H9 (cell line): Measurements from ENCODE around the gene IL1R2. TPM values are rescaled to one million over a fixed set of nuclear protein-coding genes. Genes with fewer than 3 reads are reported as not detected.

Experiments
- DNase-seq: peaks from one replicate; pipeline ENCODE4 v3.0.0-alpha.2; 2017
- H2AFZ ChIP-seq: one replicate; pipeline ENCODE4 v1.6.1; 2013; ENCODE audit warnings: mild to moderate bottlenecking, low read length, control low read depth, moderate library complexity
- H2AK5ac ChIP-seq: 2 replicates; pipeline ENCODE4 v1.6.1; 2013; ENCODE audit warnings: low read length, control low read depth, mixed read lengths; ENCODE audit not compliant: insufficient read length
- H2BK120ac ChIP-seq: one replicate; pipeline ENCODE4 v1.6.1; 2013; ENCODE audit warnings: low read depth, mild to moderate bottlenecking, low read length, control low read depth, inconsistent platforms; ENCODE audit not compliant: poor library complexity, severe bottlenecking
- H2BK12ac ChIP-seq: 2 replicates; pipeline ENCODE4 v1.6.1; 2013; ENCODE audit warnings: low read length, control low read depth, mixed read lengths, low read depth; ENCODE audit not compliant: insufficient read length
- H2BK15ac ChIP-seq: 2 replicates; pipeline ENCODE4 v1.6.1; 2013; ENCODE audit warnings: low read depth, low read length, control low read depth
- H2BK20ac ChIP-seq: one replicate; pipeline ENCODE4 v1.6.1; 2013; ENCODE audit warnings: low read depth, mild to moderate bottlenecking, low read length, control low read depth, inconsistent platforms; ENCODE audit not compliant: poor library complexity, severe bottlenecking
- H2BK5ac ChIP-seq: 2 replicates; pipeline ENCODE4 v1.6.1; 2013; ENCODE audit warnings: low read length, control low read depth, mixed read lengths; ENCODE audit not compliant: insufficient read length
- H3K14ac ChIP-seq: 2 replicates; pipeline ENCODE4 v1.6.1; 2013; ENCODE audit warnings: low read length, control low read depth; ENCODE audit not compliant: insufficient read depth
- H3K18ac ChIP-seq: 2 replicates; pipeline ENCODE4 v1.6.1; 2013; ENCODE audit warnings: low read depth, mild to moderate bottlenecking, mixed read lengths, low read length, control low read depth; ENCODE audit not compliant: insufficient read length
- H3K23ac ChIP-seq: 2 replicates; pipeline ENCODE4 v1.6.1; 2013; ENCODE audit warnings: low read length, control low read depth, mixed read lengths, low read depth; ENCODE audit not compliant: insufficient read length
- H3K23me2 ChIP-seq: 2 replicates; pipeline ENCODE4 v1.6.1; 2013; ENCODE audit warnings: low read depth, mild to moderate bottlenecking, mixed read lengths, low read length, control low read depth; ENCODE audit not compliant: insufficient read length, poor library complexity, severe bottlenecking
- H3K27ac ChIP-seq: 2 replicates; pipeline ENCODE4 v1.5.1; 2013; ENCODE audit warnings: low read length, control low read depth, mixed read lengths, low read depth; ENCODE audit not compliant: insufficient read length
- H3K27me3 ChIP-seq: 2 replicates; pipeline ENCODE4 v1.6.1; 2013; ENCODE audit warnings: low read length, control low read depth, inconsistent platforms; ENCODE audit not compliant: insufficient read depth
- H3K4ac ChIP-seq: 2 replicates; pipeline ENCODE4 v1.6.1; 2013; ENCODE audit warnings: low read depth, mild to moderate bottlenecking, control low read depth, inconsistent platforms, low read length, moderate library complexity
- H3K4me1 ChIP-seq: 2 replicates; pipeline ENCODE4 v1.6.1; 2013; ENCODE audit warnings: low read length, control low read depth, inconsistent platforms; ENCODE audit not compliant: insufficient read depth
- H3K4me2 ChIP-seq: 2 replicates; pipeline ENCODE4 v1.6.1; 2013; ENCODE audit warnings: low read length, control low read depth, mixed read lengths; ENCODE audit not compliant: insufficient read length, insufficient read depth
- H3K56ac ChIP-seq: 2 replicates; pipeline ENCODE4 v1.6.1; 2013; ENCODE audit warnings: low read depth, mild to moderate bottlenecking, mixed read lengths, low read length, control low read depth; ENCODE audit not compliant: insufficient read length
- H3K79me1 ChIP-seq: 2 replicates; pipeline ENCODE4 v1.6.1; 2013; ENCODE audit warnings: low read depth, mild to moderate bottlenecking, moderate library complexity, low read length, control low read depth, inconsistent platforms; ENCODE audit not compliant: insufficient read depth, poor library complexity, severe bottlenecking
- H3K79me2 ChIP-seq: 2 replicates; pipeline ENCODE4 v1.6.1; 2013; ENCODE audit warnings: low read length, control low read depth, inconsistent platforms; ENCODE audit not compliant: insufficient read depth
- H3K9ac ChIP-seq: 2 replicates; pipeline ENCODE4 v1.6.1; 2013; ENCODE audit warnings: low read length, control low read depth, mixed read lengths; ENCODE audit not compliant: insufficient read length; ENCODE audit errors: extremely low read depth
- H3K9me3 ChIP-seq: one replicate; pipeline ENCODE4 v1.6.1; 2013; ENCODE audit warnings: low read depth, low read length, inconsistent platforms; ENCODE audit not compliant: control insufficient read depth
- H3T11ph ChIP-seq: one replicate; pipeline ENCODE4 v1.6.1; 2013; ENCODE audit warnings: mild to moderate bottlenecking, low read length, control low read depth, inconsistent platforms
- H4K20me1 ChIP-seq: one replicate; pipeline ENCODE4 v1.6.1; 2013; ENCODE audit not compliant: control insufficient read depth, insufficient read length, insufficient read depth
- H4K5ac ChIP-seq: 2 replicates; pipeline ENCODE4 v1.6.1; 2013; ENCODE audit warnings: low read depth, mild to moderate bottlenecking, mixed read lengths, low read length, control low read depth; ENCODE audit not compliant: insufficient read length
- H4K8ac ChIP-seq: replicated peaks from 2 replicates; pipeline ENCODE4 v1.6.1; 2013; ENCODE audit warnings: low read length, control low read depth, mixed read lengths, low read depth; ENCODE audit not compliant: insufficient read length
- H4K91ac ChIP-seq: 2 replicates; pipeline ENCODE4 v1.6.1; 2013; ENCODE audit warnings: low read depth, mild to moderate bottlenecking, moderate library complexity, mixed read lengths, low read length, control low read depth; ENCODE audit not compliant: insufficient read length
- H3K27ac Mint-ChIP-seq, 3 experiments: 2 replicates in 2 of 3; 3 replicates in 1 of 3; pipeline ENCODE4 v1.8.0; 2020 to 2021; ENCODE audit warnings: mixed read lengths in 3 of 3, mild to moderate bottlenecking in 1 of 3, moderate library complexity in 1 of 3
- H3K27me3 Mint-ChIP-seq: 2 replicates; pipeline ENCODE4 v1.8.0; 2021; ENCODE audit warnings: low read depth, mild to moderate bottlenecking, moderate library complexity, mixed read lengths
- H3K36me3 Mint-ChIP-seq, 3 experiments: 2 replicates in 2 of 3; 3 replicates in 1 of 3; pipeline ENCODE4 v1.8.0; 2020 to 2021; ENCODE audit warnings: low read depth in 3 of 3, mixed read lengths in 3 of 3; ENCODE audit not compliant: insufficient read depth in 1 of 3
- H3K4me1 Mint-ChIP-seq, 2 experiments: 2 replicates each; pipeline ENCODE4 v1.8.0; 2020; ENCODE audit warnings: mixed read lengths in 2 of 2
- H3K4me3 Mint-ChIP-seq, 2 experiments: 2 replicates in 1 of 2; 3 replicates in 1 of 2; pipeline ENCODE4 v1.8.0; 2020 to 2021; ENCODE audit warnings: mild to moderate bottlenecking in 2 of 2, mixed read lengths in 2 of 2, moderate library complexity in 1 of 2
- H3K9me3 Mint-ChIP-seq, 2 experiments: 2 replicates in 1 of 2; 3 replicates in 1 of 2; pipeline ENCODE4 v1.8.0; 2020; ENCODE audit warnings: mild to moderate bottlenecking in 2 of 2, mixed read lengths in 2 of 2, moderate library complexity in 1 of 2
- CTCF ChIP-seq: fragments of 200-600 bp; sonication (generic); conservative IDR thresholded peaks from 3 replicates; pipeline ENCODE4 v1.8.0; 2021; ENCODE audit warnings: antibody characterized with exemption, mild to moderate bottlenecking
- WGBS: extraction: QIAGEN DNeasy Blood & Tissue Kit; methylation state at CpG from one replicate; pipeline ENCODE4 v1.1.7; 2013; ENCODE audit warnings: missing lambda C conversion rate, low lambda C conversion rate, mixed read lengths; ENCODE audit not compliant: insufficient read length; ENCODE audit errors: extremely low coverage; 5-methylcytosine and 5-hydroxymethylcytosine counted together
- total RNA-seq: library from RNA; stranded (reverse); gene quantifications from 2 replicates; pipeline ENCODE4 v1.2.1, GENCODE V29; 2021

Gene IL1R2
- total RNA-seq, 1 experiment from 2014 or later: not detected

GRCh38 chr2:102072741-102073140 lies 81.0 kb downstream of the IL1R2 start:
- no peak overlapping the region for H4K5ac ChIP-seq
- H4K91ac ChIP-seq: no peak overlapping the region
- no peak overlapping the region for H3K4ac ChIP-seq
- no peaks in the 10 kb centered on the region for H3K23me2 ChIP-seq
- no peak overlapping the region for H3T11ph ChIP-seq
- no peak overlapping the region for H2BK12ac ChIP-seq
- H2BK5ac ChIP-seq: no peak overlapping the region
- H2AK5ac ChIP-seq: no peak overlapping the region
- no CpG with 5 or more reads among the region's 5 CpGs for WGBS
- Mint-ChIP-seq H3K27ac (no peak overlapping the region), H3K4me1 (peaks cover 3 to 5% of the 10 kb centered on the region in 2 experiments; a peak in 2 of 4 replicates), H3K9me3 (peaks cover 0 to 5% of the 10 kb centered on the region in 2 experiments; a peak in 2 of 5 replicates), H3K27me3 (no peaks in the 10 kb centered on the region; the same call in 1 of the 2 replicates), H3K36me3 (peaks cover 0 to 6% (median 2%) of the 10 kb centered on the region in 3 experiments; a peak in 3 of 7 replicates), H3K4me3 (no peak overlapping the region)
- H4K20me1 ChIP-seq: no peaks in the 10 kb centered on the region
- H2BK20ac ChIP-seq: no peak overlapping the region
- no peak overlapping the region for H3K23ac ChIP-seq
- no peak for DNase-seq
- H3K14ac ChIP-seq: no peak overlapping the region
- H3K4me1 ChIP-seq: no peaks in the 10 kb centered on the region
- H3K79me1 ChIP-seq: no peaks in the 10 kb centered on the region
- H4K8ac ChIP-seq: no peak overlapping the region
- H3K18ac ChIP-seq: no peak overlapping the region
- no peaks in the 10 kb centered on the region for H3K9me3 ChIP-seq
- H3K27ac ChIP-seq: no peak overlapping the region
- no peaks in the 10 kb centered on the region for H3K27me3 ChIP-seq
- no peak overlapping the region for H2BK120ac ChIP-seq
- H3K4me2 ChIP-seq: no peak overlapping the region
- no peak overlapping the region for H2BK15ac ChIP-seq
- no peak for TF ChIP-seq CTCF
- no peaks in the 10 kb centered on the region for H3K79me2 ChIP-seq
- no peak overlapping the region for H3K9ac ChIP-seq
- H3K56ac ChIP-seq: no peak overlapping the region
- no peak overlapping the region for H2AFZ ChIP-seq
